T47D (cell line): ENCODE measurements around the gene SESN1.

Experiments
- DNase-seq, 2 experiments: peaks; one replicate each; pipeline versions ENCODE4 v3.0.0 to v3.0.0-alpha.2; 2011 to 2012; ENCODE audit warnings: low read depth in 1 of 2, low spot score in 1 of 2
- JUND ChIP-seq: IDR thresholded peaks from 2 replicates; pipeline ENCODE4 v1.6.1; 2012; ENCODE audit warnings: low read depth
- in situ Hi-C: cut with HindIII; loops from 2 replicates; pipeline ENCODE4 v1.10.0; 2016; ENCODE audit warnings: low sequenced_read_pairs, low pct_unique_long_range_greater_than_20kb

The SESN1 gene

DNA sequence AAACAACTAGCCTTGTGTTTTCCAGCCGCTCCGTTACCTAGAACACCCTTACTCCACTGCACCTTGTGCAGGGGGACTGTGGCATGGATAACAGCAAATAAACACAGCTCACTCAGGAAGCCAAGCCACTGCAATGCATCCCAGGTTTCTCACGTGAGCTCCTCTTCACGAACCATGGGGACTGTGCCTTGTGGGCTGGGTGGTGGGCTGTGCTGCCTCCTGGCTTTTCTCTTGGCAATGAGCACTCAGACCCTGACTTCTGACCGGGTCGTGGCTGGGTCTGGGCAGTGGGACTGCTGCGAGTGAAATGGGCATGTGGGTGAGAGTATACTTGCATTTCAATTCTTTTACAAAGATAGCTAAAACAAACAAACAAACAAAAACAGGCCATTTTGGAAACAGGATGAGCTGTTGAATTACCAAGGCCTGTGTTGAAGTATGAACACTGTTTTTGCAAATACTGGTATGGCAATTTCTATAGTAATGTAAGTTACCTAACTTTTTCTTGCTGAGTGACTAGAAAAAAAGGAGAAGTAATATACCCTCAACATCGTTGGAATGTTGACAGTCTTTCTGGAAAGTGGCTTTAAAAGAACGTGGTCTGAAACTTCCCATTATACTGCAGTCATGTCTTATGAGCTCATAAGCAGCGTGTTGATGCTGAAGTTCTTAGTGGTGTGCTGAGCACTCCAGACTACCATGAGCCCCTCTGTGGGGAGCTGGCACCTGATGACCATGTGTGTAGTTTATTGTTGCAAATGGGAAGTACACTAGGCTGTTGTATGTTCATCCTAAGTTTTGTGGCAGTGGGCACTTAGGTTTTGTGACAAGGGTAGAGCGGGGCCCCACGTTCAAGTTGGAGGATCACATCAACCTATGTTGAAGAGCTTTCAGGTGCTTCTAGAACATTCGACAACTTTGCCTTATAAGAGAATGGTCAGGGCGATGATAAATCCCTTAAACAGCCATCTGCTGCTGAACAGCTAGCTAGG lies 126.0 kb downstream of the SESN1 start:
- no peak for DNase-seq
- TF ChIP-seq JUND: no peak
- in situ Hi-C loops: no loop called here

GRCh38 chr6:108966855-108967755 lies 127.5 kb downstream of the SESN1 start:
- peak in 1 of 2 experiments; percentile 5 for DNase-seq
- no peak for TF ChIP-seq JUND
- in situ Hi-C loops: no loop called here

DNA sequence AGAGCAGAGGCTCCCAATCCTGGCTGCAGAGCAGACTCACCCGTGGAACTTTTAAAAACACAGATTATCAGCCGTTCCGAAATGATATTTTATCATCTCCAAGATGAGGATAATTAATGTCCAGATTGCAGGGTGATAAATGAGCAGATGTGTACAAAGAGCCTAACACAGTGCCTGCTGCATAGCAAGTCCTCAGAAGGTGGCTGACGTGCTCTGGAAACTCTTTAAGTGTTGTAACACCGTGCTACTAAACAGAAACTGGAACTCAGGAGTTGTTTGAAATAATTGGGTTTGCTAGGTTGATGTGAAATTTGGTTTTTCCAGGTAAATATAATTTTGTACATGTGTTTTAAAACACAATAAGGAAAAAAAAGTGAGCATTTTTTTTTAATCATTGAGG lies 128.4 kb downstream of the SESN1 start:
- in situ Hi-C loops: no loop called here

GRCh38 chr6:108961985-108962384 lies 132.7 kb downstream of the SESN1 start:
- no peak for TF ChIP-seq JUND
- in situ Hi-C loops: no loop called here
- no peak for DNase-seq

More for the DNA sequence above, 128.4 kb downstream of the SESN1 start:
- no peak for TF ChIP-seq JUND
- no peak for DNase-seq

GRCh38 chr6:108961077-108961476 lies 133.6 kb downstream of the SESN1 start:
- in situ Hi-C loops: no loop called here
- no peak for TF ChIP-seq JUND
- no peak for DNase-seq

- in situ Hi-C loops: no loop called here
- DNase-seq: no peak
- TF ChIP-seq JUND: no peak
These were observed 134.0 kb downstream of the SESN1 start for GRCh38 chr6:108960601-108961000.

DNA sequence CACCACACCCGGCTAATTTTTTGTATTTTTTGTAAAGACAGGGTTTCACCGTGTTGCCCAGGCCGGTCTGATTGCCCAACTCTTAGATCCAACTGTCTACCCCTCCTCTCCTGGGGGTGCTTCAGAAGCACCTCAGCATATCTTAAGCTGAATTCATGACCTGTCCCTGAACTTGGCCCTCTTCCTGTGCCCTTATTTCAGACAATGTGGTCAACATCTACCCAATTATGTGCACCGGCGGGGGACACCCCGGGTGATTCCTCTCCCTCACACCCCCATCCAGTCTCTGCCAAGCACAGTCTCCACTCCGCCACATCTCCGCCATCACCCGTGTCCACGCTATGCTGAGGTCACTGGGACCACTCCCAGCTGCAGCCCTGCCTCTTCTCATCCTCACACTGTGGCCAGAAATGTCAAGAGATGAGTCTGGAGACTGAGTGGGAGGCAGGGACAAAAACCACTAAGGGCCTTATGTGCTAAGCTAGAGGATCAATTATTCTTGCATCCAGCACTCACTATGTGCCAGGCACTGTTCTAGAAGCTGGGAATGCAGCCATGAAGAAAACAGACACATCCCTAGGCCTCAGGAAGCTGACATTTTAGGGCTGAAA lies 134.6 kb downstream of the SESN1 start:
- DNase-seq: no peak
- in situ Hi-C loops: no loop called here
- TF ChIP-seq JUND: no peak

DNA sequence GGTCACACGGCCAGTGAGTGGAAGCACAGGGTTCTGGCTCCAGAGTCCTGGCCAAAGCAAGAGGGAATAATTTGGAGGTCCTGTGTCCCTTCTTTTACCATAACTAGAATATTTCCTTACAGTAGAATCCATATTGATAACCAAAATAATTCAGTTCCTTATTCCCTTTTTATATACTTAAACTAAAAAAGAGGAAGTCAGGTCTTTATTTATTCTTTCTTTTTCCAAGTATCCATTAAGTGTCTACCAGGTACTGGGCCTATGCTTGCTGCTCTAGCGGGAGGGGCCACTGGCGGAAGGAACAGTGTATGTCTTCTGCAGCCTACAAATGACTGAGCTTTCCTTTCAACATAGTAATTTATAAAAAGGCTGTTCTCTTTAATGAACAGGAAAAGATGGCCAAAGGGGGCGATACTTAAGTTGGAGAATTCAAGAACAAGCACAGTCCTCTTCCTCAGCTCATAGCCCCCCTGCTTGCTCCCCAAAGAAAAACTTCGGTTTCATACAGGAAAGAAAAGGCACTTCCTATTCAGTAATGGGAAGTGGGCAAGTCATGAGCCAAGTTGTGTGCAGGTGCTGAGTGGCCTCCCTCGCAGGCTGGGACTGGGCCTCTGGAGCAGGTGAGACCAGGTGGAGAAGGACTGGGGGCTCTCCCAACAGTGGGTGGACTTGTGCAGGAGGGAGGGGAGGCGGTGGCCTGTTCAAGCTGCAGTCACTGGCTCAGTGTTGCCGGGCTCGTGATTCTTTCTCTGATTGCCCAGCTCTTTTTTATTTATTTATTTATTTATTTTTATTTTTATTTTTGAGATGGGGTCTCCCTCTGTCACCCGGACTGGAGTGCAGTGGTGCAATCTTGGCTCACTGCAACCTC lies 135.5 kb downstream of the SESN1 start:
- TF ChIP-seq JUND: no peak
- in situ Hi-C loops: no loop called here
- no peak for DNase-seq

GRCh38 chr6:108957221-108957620 lies 137.4 kb downstream of the SESN1 start:
- in situ Hi-C loops: no loop called here
- no peak for DNase-seq
- no peak for TF ChIP-seq JUND

DNA sequence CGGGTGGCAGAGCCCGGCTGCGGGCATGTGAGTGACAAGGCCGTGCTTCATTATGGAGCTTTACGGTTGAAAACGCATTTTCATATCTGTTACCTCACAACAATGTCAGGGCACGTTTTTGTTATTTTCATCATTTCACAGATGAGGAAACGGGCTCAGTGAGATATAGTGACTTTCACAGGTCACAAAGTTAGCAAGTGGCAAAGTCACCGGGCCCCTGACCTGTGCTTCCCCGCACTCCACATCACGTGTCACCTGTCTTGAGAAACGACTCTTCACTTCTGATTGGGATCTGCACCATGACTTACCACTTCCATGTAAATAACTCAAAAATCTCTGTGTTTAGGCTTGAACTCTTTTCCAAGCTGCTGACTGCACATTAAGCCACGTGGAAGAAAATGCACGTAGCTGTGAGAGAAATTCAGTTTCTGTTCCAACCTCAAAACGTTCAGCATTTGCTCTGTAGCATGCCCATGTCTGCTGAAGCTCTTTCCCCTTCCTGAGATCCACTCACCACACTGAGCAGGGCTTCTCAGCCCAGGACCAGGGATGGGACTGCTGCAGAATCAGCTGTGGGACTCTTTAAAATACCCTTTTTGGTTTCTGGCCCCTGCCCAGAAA lies 139.2 kb downstream of the SESN1 start:
- in situ Hi-C loops: no loop called here
- no peak for TF ChIP-seq JUND

GRCh38 chr6:108953681-108954080 lies 141.0 kb downstream of the SESN1 start:
- in situ Hi-C loops: no loop called here

More for the DNA sequence above, 139.2 kb downstream of the SESN1 start:
- DNase-seq: no peak

More at GRCh38 chr6:108953681-108954080, 141.0 kb downstream of the SESN1 start:
- DNase-seq: no peak
- no peak for TF ChIP-seq JUND
